PC-9 (cell line): ENCODE results near the gene GABRB2. TPM values are rescaled to one million over a fixed set of nuclear protein-coding genes. Genes with fewer than 3 reads are reported as not detected.

Experiments used
- BruUV-seq: library from RNA; stranded (reverse); fragments of 400-500 nt; replicated peaks from 2 replicates; lab custom pipeline; 2021; lab: Mats Ljungman, UMichigan
- CTCF ChIA-PET: fragments of 300-600 bp; sonication (Branson Sonifier 250); formaldehyde crosslinking; loops from one replicate; lab custom pipeline; 2022; ENCODE audit warnings: antibody characterized with exemption; lab: Charles Lee
- POLR2A ChIA-PET: fragments of 300-600 bp; sonication (Branson Sonifier 250); formaldehyde crosslinking; loops from one replicate; lab custom pipeline; 2022; ENCODE audit warnings: antibody characterized with exemption; ENCODE audit not compliant: unreplicated experiment; lab: Charles Lee
- DNase-seq, 2 experiments: peaks; one replicate each; pipeline versions ENCODE4 v3.0.0 to v3.0.0-alpha.2; 2015 to 2022; ENCODE audit warnings: mixed read lengths in 1 of 2
- H2AFZ ChIP-seq: fragments of 200-600 bp; sonication (generic); 2 replicates; pipeline ENCODE4 v1.8.1; 2017; ENCODE audit warnings: antibody characterized with exemption
- H3F3A ChIP-seq: fragments of 200-600 bp; sonication (generic); 2 replicates; pipeline ENCODE4 v1.8.1; 2017; ENCODE audit warnings: antibody characterized with exemption, mild to moderate bottlenecking, low read depth; ENCODE audit not compliant: insufficient read depth
- H3K27ac ChIP-seq: fragments of 200-600 bp; sonication (generic); 2 replicates; pipeline ENCODE4 v1.6.1; 2016; ENCODE audit warnings: mixed run types
- H3K27me3 ChIP-seq: fragments of 200-600 bp; sonication (generic); 2 replicates; pipeline ENCODE4 v1.6.1; 2016; ENCODE audit warnings: low read depth, mixed run types; ENCODE audit not compliant: insufficient read depth
- H3K36me3 ChIP-seq: fragments of 200-600 bp; sonication (generic); 2 replicates; pipeline ENCODE4 v1.6.1; 2016; ENCODE audit warnings: low read depth, mixed run types
- H3K4me1 ChIP-seq: fragments of 200-600 bp; sonication (generic); replicated peaks from 2 replicates; pipeline ENCODE4 v1.6.1; 2016; ENCODE audit warnings: mixed run types; ENCODE audit not compliant: insufficient read depth
- H3K4me2 ChIP-seq: fragments of 200-600 bp; sonication (generic); 2 replicates; pipeline ENCODE4 v1.6.1; 2017; ENCODE audit warnings: mixed run types
- H3K4me3 ChIP-seq: fragments of 200-600 bp; sonication (generic); 2 replicates; pipeline ENCODE4 v1.6.1; 2016; ENCODE audit warnings: mixed run types
- H3K79me2 ChIP-seq: fragments of 200-600 bp; sonication (generic); 2 replicates; pipeline ENCODE4 v1.6.1; 2017; ENCODE audit warnings: low read depth, mixed run types
- H3K9me2 ChIP-seq: fragments of 200-600 bp; sonication (generic); 2 replicates; pipeline ENCODE4 v1.8.1; 2017; ENCODE audit warnings: mild to moderate bottlenecking; ENCODE audit not compliant: insufficient read depth
- H3K9me3 ChIP-seq: fragments of 200-600 bp; sonication (generic); 2 replicates; pipeline ENCODE4 v1.8.1; 2016; ENCODE audit warnings: low read depth; ENCODE audit not compliant: insufficient read depth
- H4K20me1 ChIP-seq: fragments of 200-600 bp; sonication (generic); 2 replicates; pipeline ENCODE4 v1.8.1; 2017; ENCODE audit not compliant: insufficient read depth
- EZH2 ChIP-seq: fragments of 200-600 bp; sonication (generic); IDR thresholded peaks from 2 replicates; pipeline ENCODE4 v1.8.0; 2017; ENCODE audit warnings: antibody characterized with exemption, low read depth
- intact Hi-C: fragments of 100-400 bp; cut with micrococcal nuclease; formaldehyde crosslinking; loops from one replicate; pipeline ENCODE4 v1.10.0; 2022; ENCODE audit not compliant: unreplicated experiment
- total RNA-seq: library from RNA; stranded (reverse); gene quantifications from 2 replicates; pipeline ENCODE4 v1.2.3, GENCODE V29; 2021
- TF ChIP-seq, protein P1 (sequence below): fragments of 200-600 bp; sonication (generic); conservative IDR thresholded peaks from 2 replicates; pipeline ENCODE4 v1.6.1; 2017; ENCODE audit warnings: mixed run types, antibody characterized with exemption, mild to moderate bottlenecking, moderate library complexity

GABRB2 gene
- total RNA-seq, 1 experiment from 2014 or later, result not detected

DNA sequence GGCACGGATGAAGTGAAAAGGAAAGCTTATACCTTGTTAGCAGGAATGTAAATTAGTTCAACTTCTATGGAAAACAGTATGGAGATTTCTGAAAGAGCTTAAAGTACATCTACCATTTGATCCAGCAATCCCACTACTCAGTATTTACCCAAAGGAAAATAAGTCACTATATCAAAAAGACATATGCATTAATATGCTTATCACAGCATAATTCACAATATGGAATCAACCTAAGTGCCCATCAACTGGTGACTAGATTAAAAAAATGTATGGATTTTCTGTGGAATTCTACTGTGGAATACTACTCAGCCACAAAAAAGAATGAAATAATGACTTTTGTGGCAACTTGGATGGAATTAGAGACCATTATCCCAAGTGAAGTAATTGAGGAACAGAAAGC is 279.6 kb downstream of the GABRB2 start:
- ChIA-PET POLR2A (no interaction called here), CTCF (no interaction called here)

DNA sequence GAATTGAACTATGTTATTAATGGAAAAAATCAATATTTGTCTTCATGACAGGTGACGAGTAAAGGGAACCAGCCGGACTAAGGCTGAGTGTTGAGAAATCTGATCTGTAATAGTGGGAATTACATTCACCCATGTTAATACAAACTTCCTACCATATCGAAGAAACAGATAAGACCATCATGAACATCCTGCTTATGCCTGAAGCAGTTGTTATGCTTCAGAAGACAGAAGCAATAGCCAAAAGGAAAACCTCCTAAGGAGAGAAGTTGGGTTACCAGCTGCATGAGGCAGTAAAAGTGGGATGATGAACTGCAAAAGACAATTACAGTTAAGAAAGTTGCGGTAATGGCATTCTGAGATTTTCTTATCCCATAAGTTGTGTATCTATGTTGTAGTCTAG is 281.5 kb downstream of the GABRB2 start:
- TF ChIP-seq EZH2, result no peak
- TF ChIP-seq, protein P1, sequence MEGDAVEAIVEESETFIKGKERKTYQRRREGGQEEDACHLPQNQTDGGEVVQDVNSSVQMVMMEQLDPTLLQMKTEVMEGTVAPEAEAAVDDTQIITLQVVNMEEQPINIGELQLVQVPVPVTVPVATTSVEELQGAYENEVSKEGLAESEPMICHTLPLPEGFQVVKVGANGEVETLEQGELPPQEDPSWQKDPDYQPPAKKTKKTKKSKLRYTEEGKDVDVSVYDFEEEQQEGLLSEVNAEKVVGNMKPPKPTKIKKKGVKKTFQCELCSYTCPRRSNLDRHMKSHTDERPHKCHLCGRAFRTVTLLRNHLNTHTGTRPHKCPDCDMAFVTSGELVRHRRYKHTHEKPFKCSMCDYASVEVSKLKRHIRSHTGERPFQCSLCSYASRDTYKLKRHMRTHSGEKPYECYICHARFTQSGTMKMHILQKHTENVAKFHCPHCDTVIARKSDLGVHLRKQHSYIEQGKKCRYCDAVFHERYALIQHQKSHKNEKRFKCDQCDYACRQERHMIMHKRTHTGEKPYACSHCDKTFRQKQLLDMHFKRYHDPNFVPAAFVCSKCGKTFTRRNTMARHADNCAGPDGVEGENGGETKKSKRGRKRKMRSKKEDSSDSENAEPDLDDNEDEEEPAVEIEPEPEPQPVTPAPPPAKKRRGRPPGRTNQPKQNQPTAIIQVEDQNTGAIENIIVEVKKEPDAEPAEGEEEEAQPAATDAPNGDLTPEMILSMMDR, result no peak
- Histone ChIP-seq H3K36me3 (no peaks in the 10 kb centered on the region), H3K9me2 (no peaks in the 10 kb centered on the region), H3F3A (no peaks in the 10 kb centered on the region), H3K4me3 (no peak overlapping the region), H3K4me1 (no peaks in the 10 kb centered on the region), H4K20me1 (no peaks in the 10 kb centered on the region), H3K27ac (no peak overlapping the region), H3K4me2 (no peak overlapping the region), H2AFZ (no peak overlapping the region), H3K9me3 (no peaks in the 10 kb centered on the region), H3K27me3 (no peaks in the 10 kb centered on the region), H3K79me2 (no peaks in the 10 kb centered on the region)
- intact Hi-C loops, result no loop called here
- ChIA-PET CTCF (no interaction called here), POLR2A (no interaction called here)
- BruUV-seq, result no TSS peak
- DNase-seq, result no peak

More for the DNA sequence above, 279.6 kb downstream of the GABRB2 start:
- DNase-seq, result no peak
- BruUV-seq, result no TSS peak
- no peaks in the 10 kb centered on the region for H3K9me2 ChIP-seq
- H3K4me3 ChIP-seq, result no peak overlapping the region
- no peak overlapping the region for H3K4me2 ChIP-seq
- no peaks in the 10 kb centered on the region for H3K4me1 ChIP-seq
- TF ChIP-seq EZH2, result no peak
- TF ChIP-seq, protein P1, result no peak
- intact Hi-C loops, result no loop called here
- H2AFZ ChIP-seq, result no peak overlapping the region
- H3K36me3 ChIP-seq, result no peaks in the 10 kb centered on the region
- no peaks in the 10 kb centered on the region for H3K79me2 ChIP-seq
- no peaks in the 10 kb centered on the region for H3K9me3 ChIP-seq
- H3K27me3 ChIP-seq, result no peaks in the 10 kb centered on the region
- H3K27ac ChIP-seq, result no peak overlapping the region
- H3F3A ChIP-seq, result no peaks in the 10 kb centered on the region
- no peaks in the 10 kb centered on the region for H4K20me1 ChIP-seq

DNA sequence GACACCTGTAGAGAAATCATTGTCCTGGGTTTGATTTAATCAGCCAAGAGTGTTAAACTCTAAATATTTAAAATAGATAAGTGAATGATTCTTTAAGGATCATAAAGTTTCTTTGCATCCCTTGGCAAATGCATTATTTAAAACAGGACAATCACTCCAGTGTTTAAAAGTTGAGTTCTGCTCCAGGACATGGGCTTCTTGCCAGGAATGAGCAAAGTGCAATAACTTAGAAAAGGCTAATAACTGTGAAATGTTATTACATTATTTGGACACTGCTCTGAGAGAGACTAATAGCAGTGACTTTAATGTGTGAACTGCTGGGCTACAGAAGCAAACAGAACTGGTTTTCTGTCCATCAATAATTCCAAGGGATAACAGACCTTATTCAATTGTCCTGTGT is 283.3 kb downstream of the GABRB2 start:
- H3K4me2 ChIP-seq, result no peak overlapping the region
- no peaks in the 10 kb centered on the region for H3F3A ChIP-seq
- no peak for TF ChIP-seq EZH2
- TF ChIP-seq, protein P1, result no peak
- H3K9me3 ChIP-seq, result no peaks in the 10 kb centered on the region
- no peaks in the 10 kb centered on the region for H3K4me1 ChIP-seq
- CTCF ChIA-PET, result no interaction called here
- no peaks in the 10 kb centered on the region for H3K9me2 ChIP-seq
- H3K36me3 ChIP-seq, result no peaks in the 10 kb centered on the region
- H3K4me3 ChIP-seq, result no peak overlapping the region
- H2AFZ ChIP-seq, result no peak overlapping the region
- no TSS peak for BruUV-seq
- intact Hi-C loops, result no loop called here
- no peaks in the 10 kb centered on the region for H3K79me2 ChIP-seq
- DNase-seq, result no peak
- no peaks in the 10 kb centered on the region for H4K20me1 ChIP-seq
- no peak overlapping the region for H3K27ac ChIP-seq
- POLR2A ChIA-PET, result no interaction called here
- H3K27me3 ChIP-seq, result no peaks in the 10 kb centered on the region
